ENCODE data around the gene NUS1.

DNA sequence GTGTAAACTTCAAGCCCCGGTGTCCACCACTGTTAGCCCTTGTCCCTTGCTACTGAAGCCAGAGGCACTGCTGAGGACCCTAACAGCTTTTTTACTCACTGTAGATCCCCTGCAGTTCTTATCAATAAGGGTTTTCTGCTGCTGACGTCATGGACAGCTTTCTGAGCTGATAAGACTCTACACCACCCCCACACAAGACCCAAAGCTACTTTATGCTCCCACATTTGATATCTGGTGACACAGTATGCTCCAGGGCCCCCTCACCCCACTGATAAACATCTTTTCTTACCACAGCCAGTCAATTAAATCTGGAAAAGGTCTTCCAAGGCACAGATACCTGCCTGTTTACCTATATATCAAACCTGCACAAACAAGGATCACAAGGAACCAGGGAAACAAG lies 65.3 kb downstream of the NUS1 start:
- no peak for TF ChIP-seq SMC3 (IDR thresholded peaks at IDR 0.05)
- TF ChIP-seq, protein P1, sequence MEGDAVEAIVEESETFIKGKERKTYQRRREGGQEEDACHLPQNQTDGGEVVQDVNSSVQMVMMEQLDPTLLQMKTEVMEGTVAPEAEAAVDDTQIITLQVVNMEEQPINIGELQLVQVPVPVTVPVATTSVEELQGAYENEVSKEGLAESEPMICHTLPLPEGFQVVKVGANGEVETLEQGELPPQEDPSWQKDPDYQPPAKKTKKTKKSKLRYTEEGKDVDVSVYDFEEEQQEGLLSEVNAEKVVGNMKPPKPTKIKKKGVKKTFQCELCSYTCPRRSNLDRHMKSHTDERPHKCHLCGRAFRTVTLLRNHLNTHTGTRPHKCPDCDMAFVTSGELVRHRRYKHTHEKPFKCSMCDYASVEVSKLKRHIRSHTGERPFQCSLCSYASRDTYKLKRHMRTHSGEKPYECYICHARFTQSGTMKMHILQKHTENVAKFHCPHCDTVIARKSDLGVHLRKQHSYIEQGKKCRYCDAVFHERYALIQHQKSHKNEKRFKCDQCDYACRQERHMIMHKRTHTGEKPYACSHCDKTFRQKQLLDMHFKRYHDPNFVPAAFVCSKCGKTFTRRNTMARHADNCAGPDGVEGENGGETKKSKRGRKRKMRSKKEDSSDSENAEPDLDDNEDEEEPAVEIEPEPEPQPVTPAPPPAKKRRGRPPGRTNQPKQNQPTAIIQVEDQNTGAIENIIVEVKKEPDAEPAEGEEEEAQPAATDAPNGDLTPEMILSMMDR (IDR thresholded peaks at IDR 0.05), result no peak
- TF ChIP-seq RFX5 (IDR thresholded peaks at IDR 0.05), result no peak
- no peak for TF ChIP-seq RCOR1 (IDR thresholded peaks at IDR 0.05; ENCODE audit: low read depth, low read length)
- no peak for TF ChIP-seq RNF2 (IDR thresholded peaks at IDR 0.05; ENCODE audit: borderline replicate concordance, low read depth)
- no peak for TF ChIP-seq EHF (CRISPR knock-in tag; IDR thresholded peaks at IDR 0.05)
